ENCODE measurements around the gene SLCO3A1. TPM values are rescaled to one million over a fixed set of nuclear protein-coding genes. Genes with fewer than 3 reads are reported as not detected.

Gene SLCO3A1
- total and polyA plus RNA-seq, 2 donors (not counting 1 experiment from before 2014, with no cell fraction given), result 8.1 to 16.8 TPM

DNA sequence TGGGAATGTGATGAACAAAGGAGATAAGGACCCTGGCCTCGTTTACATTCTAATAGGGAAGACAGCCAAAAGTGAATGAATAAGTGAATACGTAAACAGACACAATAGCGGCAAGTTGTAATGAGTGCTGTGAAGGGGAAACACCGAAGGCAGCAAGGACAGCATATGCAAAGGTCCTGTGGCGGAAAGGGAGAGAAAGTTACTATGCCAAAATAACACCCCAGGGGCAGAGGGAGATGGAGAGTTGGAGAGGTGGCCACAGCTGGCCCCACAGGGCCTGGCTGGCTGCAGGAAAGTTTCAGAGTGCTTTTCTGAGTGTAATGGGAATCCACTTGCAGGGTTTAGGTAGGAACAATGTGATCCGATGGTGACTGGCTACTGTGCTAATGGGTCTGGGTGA, 91.9 kb downstream of the SLCO3A1 start:
- no peak overlapping the region for H3K4me2 ChIP-seq (ENCODE audit: extremely low read depth, insufficient read depth, low read length)
- H3K9ac ChIP-seq (ENCODE audit: insufficient read depth, low read length), result no peak overlapping the region
- no peak overlapping the region for H3K4me3 ChIP-seq (replicated peaks in 1 of 4; ENCODE audit: control extremely low read depth in 1 of 4, insufficient read depth in 1 of 4, low read depth in 3 of 4, low read length in 4 of 4)
- H3K27ac ChIP-seq (ENCODE audit: insufficient read depth, low read length), result no peak overlapping the region
- H3K9me3 ChIP-seq (ENCODE audit: control insufficient read depth, insufficient read depth, low read depth, low read length), result no peaks in the 10 kb centered on the region
- H3K79me2 ChIP-seq (ENCODE audit: control insufficient read depth, insufficient read depth, low read length), result no peaks in the 10 kb centered on the region
- TF ChIP-seq EZH2 (IDR thresholded peaks at IDR 0.05; ENCODE audit: low read length, missing control alignments), result no peak
- TF ChIP-seq, protein P1, sequence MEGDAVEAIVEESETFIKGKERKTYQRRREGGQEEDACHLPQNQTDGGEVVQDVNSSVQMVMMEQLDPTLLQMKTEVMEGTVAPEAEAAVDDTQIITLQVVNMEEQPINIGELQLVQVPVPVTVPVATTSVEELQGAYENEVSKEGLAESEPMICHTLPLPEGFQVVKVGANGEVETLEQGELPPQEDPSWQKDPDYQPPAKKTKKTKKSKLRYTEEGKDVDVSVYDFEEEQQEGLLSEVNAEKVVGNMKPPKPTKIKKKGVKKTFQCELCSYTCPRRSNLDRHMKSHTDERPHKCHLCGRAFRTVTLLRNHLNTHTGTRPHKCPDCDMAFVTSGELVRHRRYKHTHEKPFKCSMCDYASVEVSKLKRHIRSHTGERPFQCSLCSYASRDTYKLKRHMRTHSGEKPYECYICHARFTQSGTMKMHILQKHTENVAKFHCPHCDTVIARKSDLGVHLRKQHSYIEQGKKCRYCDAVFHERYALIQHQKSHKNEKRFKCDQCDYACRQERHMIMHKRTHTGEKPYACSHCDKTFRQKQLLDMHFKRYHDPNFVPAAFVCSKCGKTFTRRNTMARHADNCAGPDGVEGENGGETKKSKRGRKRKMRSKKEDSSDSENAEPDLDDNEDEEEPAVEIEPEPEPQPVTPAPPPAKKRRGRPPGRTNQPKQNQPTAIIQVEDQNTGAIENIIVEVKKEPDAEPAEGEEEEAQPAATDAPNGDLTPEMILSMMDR (conservative IDR thresholded peaks at IDR 0.05 in 1 of 2, IDR thresholded peaks at IDR 0.05 in 1 of 2; ENCODE audit: low read depth in 1 of 2, low read length in 2 of 2), result no peak
- no peak for DNase-seq (ENCODE audit: low read depth in 2 of 2)
- H3K36me3 ChIP-seq (ENCODE audit: control insufficient read depth, insufficient read depth, low read length), result no peaks in the 10 kb centered on the region
- no peaks in the 10 kb centered on the region for H4K20me1 ChIP-seq (ENCODE audit: control insufficient read depth, extremely low read depth, insufficient read depth, low read length)
- no peaks in the 10 kb centered on the region for H3K27me3 ChIP-seq (ENCODE audit: control insufficient read depth, insufficient read depth, low read length)
- no peak overlapping the region for H2AFZ ChIP-seq (ENCODE audit: low read length)
- H3K4me1 ChIP-seq (ENCODE audit: control insufficient read depth, extremely low read depth, insufficient read depth, low read length), result peaks cover 25% of the 10 kb centered on the region

DNA sequence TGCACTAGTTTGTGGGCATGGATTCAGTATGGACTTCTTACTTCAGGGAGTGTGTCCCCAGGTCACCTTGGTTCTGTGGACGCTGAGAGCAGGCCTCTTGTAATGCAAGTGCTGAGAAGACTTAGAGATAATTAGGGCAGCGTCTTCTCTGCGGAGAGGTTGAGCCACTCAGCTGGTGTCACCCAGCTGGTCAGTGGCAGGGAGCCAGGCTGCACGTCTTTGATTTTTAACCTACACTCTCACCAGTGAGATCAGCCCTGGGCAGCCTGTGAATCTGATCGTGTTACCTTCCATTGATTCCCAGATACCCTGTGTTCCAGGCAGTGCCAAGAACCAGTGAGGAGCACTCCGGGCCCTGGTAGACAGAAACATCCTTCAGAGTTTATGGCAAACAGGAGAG, 92.6 kb downstream of the SLCO3A1 start:
- no peaks in the 10 kb centered on the region for H3K9me3 ChIP-seq (ENCODE audit: control insufficient read depth, insufficient read depth, low read depth, low read length)
- H2AFZ ChIP-seq (ENCODE audit: low read length), result no peak overlapping the region
- TF ChIP-seq, protein P1 (conservative IDR thresholded peaks at IDR 0.05 in 1 of 2, IDR thresholded peaks at IDR 0.05 in 1 of 2; ENCODE audit: low read depth in 1 of 2, low read length in 2 of 2), result no peak
- TF ChIP-seq EZH2 (IDR thresholded peaks at IDR 0.05; ENCODE audit: low read length, missing control alignments), result no peak
- H3K27me3 ChIP-seq (ENCODE audit: control insufficient read depth, insufficient read depth, low read length), result no peaks in the 10 kb centered on the region
- H3K36me3 ChIP-seq (ENCODE audit: control insufficient read depth, insufficient read depth, low read length), result no peaks in the 10 kb centered on the region
- H4K20me1 ChIP-seq (ENCODE audit: control insufficient read depth, extremely low read depth, insufficient read depth, low read length), result no peaks in the 10 kb centered on the region
- H3K4me3 ChIP-seq (replicated peaks in 1 of 4; ENCODE audit: control extremely low read depth in 1 of 4, insufficient read depth in 1 of 4, low read depth in 3 of 4, low read length in 4 of 4), result no peak overlapping the region
- no peak overlapping the region for H3K9ac ChIP-seq (ENCODE audit: insufficient read depth, low read length)
- peaks cover 25% of the 10 kb centered on the region for H3K4me1 ChIP-seq (ENCODE audit: control insufficient read depth, extremely low read depth, insufficient read depth, low read length)
- H3K27ac ChIP-seq (ENCODE audit: insufficient read depth, low read length), result no peak overlapping the region
- H3K79me2 ChIP-seq (ENCODE audit: control insufficient read depth, insufficient read depth, low read length), result no peaks in the 10 kb centered on the region
- no peak for DNase-seq (ENCODE audit: low read depth in 2 of 2)
- no peak overlapping the region for H3K4me2 ChIP-seq (ENCODE audit: extremely low read depth, insufficient read depth, low read length)

DNA sequence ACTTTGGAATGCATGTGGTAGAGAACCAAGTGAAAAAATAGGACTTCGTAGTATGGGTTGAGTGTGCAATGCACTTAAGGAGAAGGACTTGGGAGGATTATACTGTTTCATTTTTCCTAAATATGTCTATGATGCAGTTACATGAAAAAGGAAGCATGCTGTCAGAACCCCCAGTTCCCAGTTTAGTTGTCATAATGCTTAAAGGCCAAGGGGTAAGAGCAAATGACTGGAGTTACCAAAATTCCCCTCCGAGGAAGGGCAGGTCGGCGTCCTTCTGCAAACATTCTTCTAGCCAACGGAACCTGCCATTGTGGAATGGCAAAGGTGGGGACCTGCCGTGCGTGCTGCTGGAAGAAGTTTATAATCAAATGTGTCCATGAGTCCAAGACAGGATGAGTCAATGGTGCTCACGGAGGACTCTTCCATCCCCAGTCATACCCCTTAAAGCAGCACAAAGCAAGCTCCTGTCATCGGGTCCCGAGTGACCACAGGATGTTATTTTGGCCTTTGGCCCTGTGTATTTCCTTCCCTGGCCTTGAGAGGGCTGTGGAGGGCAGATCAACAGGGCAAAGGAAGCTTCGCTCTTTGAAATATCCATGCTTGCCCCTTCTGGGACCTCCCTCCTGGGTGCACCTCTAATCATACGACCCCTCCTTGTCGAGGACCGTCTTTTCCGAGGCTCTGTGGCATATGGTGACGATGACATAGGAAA, 93.2 kb downstream of the SLCO3A1 start:
- H3K36me3 ChIP-seq (ENCODE audit: control insufficient read depth, insufficient read depth, low read length), result no peaks in the 10 kb centered on the region
- H3K27ac ChIP-seq (ENCODE audit: insufficient read depth, low read length), result no peak overlapping the region
- H4K20me1 ChIP-seq (ENCODE audit: control insufficient read depth, extremely low read depth, insufficient read depth, low read length), result no peaks in the 10 kb centered on the region
- no peak overlapping the region for H3K4me2 ChIP-seq (ENCODE audit: extremely low read depth, insufficient read depth, low read length)
- H3K4me1 ChIP-seq (ENCODE audit: control insufficient read depth, extremely low read depth, insufficient read depth, low read length), result peaks cover 25% of the 10 kb centered on the region
- no peak overlapping the region for H3K4me3 ChIP-seq (replicated peaks in 1 of 4; ENCODE audit: control extremely low read depth in 1 of 4, insufficient read depth in 1 of 4, low read depth in 3 of 4, low read length in 4 of 4)
- DNase-seq (ENCODE audit: low read depth in 2 of 2), result no peak
- no peak overlapping the region for H3K9ac ChIP-seq (ENCODE audit: insufficient read depth, low read length)
- no peaks in the 10 kb centered on the region for H3K79me2 ChIP-seq (ENCODE audit: control insufficient read depth, insufficient read depth, low read length)
- no peaks in the 10 kb centered on the region for H3K9me3 ChIP-seq (ENCODE audit: control insufficient read depth, insufficient read depth, low read depth, low read length)
- TF ChIP-seq, protein P1 (conservative IDR thresholded peaks at IDR 0.05 in 1 of 2, IDR thresholded peaks at IDR 0.05 in 1 of 2; ENCODE audit: low read depth in 1 of 2, low read length in 2 of 2), result no peak
- no peak for TF ChIP-seq EZH2 (IDR thresholded peaks at IDR 0.05; ENCODE audit: low read length, missing control alignments)
- no peak overlapping the region for H2AFZ ChIP-seq (ENCODE audit: low read length)
- no peaks in the 10 kb centered on the region for H3K27me3 ChIP-seq (ENCODE audit: control insufficient read depth, insufficient read depth, low read length)
